HPDE6-E6E7 (cell line): ENCODE results near the gene PARD6B.

ENCODE experiments used
- DNase-seq: peaks from one replicate; pipeline ENCODE4 v3.0.0; 2011; ENCODE audit warnings: missing footprints; ENCODE audit errors: extremely low spot score

Gene PARD6B

GRCh38 chr20:50724112-50724725, 7.2 kb upstream of the PARD6B start:
- no peak for DNase-seq

GRCh38 chr20:50724851-50725723, 6.3 kb upstream of the PARD6B start:
- DNase-seq = peak; percentile 98

- no peak for DNase-seq
These were observed 5.7 kb upstream of the PARD6B start for GRCh38 chr20:50725724-50726005.

GRCh38 chr20:50726955-50727791, 4.2 kb upstream of the PARD6B start:
- DNase-seq = no peak

GRCh38 chr20:50727792-50728485, 3.4 kb upstream of the PARD6B start:
- DNase-seq = no peak

- no peak for DNase-seq
These were observed 2.8 kb upstream of the PARD6B start for GRCh38 chr20:50728486-50728980.

- DNase-seq = peak; percentile 98
These were observed 2.2 kb upstream of the PARD6B start for GRCh38 chr20:50728981-50729874.

GRCh38 chr20:50729901-50730764, 1.2 kb upstream of the PARD6B start:
- DNase-seq = no peak

- no peak for DNase-seq
These were observed 670 bp upstream of the PARD6B start for GRCh38 chr20:50730765-50731054.

- no peak for DNase-seq
These were observed 730 bp downstream of the PARD6B start for GRCh38 chr20:50731930-50732690.

- DNase-seq = no peak
These were observed 2.4 kb downstream of the PARD6B start for GRCh38 chr20:50733644-50734349.

- DNase-seq = no peak
These were observed 3.6 kb downstream of the PARD6B start for GRCh38 chr20:50734730-50735679.

GRCh38 chr20:50735813-50736212, 4.4 kb downstream of the PARD6B start:
- no peak for DNase-seq

GRCh38 chr20:50737352-50737751, 6.0 kb downstream of the PARD6B start:
- DNase-seq = no peak

GRCh38 chr20:50743087-50743486, 11.7 kb downstream of the PARD6B start:
- DNase-seq = no peak

- DNase-seq = peak; percentile 99
These were observed 12.9 kb downstream of the PARD6B start for GRCh38 chr20:50744143-50744792.

- no peak for DNase-seq
These were observed 14.3 kb downstream of the PARD6B start for GRCh38 chr20:50745634-50746137.
